Measurements from ENCODE around the gene GNPAT.
A peak's percentile ranks its signal among the peaks of the same experiment; 100 is the strongest.

The GNPAT gene

GRCh38 chr1:231213831-231214573 is 27.0 kb upstream of the GNPAT start:
- DNase-seq (ENCODE audit: low spot score) = no peak
- ChIA-PET POLR2A (ENCODE audit: low non-redundant PET) (no interaction called here), CTCF (interaction anchor here (0.6 to 0.7 kb wide), 2 partner anchors 123 to 189 kb away, joined by 3 read pairs; partner anchors contain the start of gene EXOC8)
- TF ChIP-seq, protein P1, sequence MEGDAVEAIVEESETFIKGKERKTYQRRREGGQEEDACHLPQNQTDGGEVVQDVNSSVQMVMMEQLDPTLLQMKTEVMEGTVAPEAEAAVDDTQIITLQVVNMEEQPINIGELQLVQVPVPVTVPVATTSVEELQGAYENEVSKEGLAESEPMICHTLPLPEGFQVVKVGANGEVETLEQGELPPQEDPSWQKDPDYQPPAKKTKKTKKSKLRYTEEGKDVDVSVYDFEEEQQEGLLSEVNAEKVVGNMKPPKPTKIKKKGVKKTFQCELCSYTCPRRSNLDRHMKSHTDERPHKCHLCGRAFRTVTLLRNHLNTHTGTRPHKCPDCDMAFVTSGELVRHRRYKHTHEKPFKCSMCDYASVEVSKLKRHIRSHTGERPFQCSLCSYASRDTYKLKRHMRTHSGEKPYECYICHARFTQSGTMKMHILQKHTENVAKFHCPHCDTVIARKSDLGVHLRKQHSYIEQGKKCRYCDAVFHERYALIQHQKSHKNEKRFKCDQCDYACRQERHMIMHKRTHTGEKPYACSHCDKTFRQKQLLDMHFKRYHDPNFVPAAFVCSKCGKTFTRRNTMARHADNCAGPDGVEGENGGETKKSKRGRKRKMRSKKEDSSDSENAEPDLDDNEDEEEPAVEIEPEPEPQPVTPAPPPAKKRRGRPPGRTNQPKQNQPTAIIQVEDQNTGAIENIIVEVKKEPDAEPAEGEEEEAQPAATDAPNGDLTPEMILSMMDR (conservative IDR thresholded peaks at IDR 0.05; ENCODE audit: low read depth) = no peak
- H3K27ac ChIP-seq = no peak overlapping the region

GRCh38 chr1:231214918-231215680 is 25.9 kb upstream of the GNPAT start:
- H3K27ac ChIP-seq = no peak overlapping the region
- DNase-seq (ENCODE audit: low spot score) = no peak
- ChIA-PET POLR2A (ENCODE audit: low non-redundant PET) (no interaction called here), CTCF (interaction anchor here (0.6 to 0.7 kb wide), 2 partner anchors 122 to 190 kb away, joined by 3 read pairs; partner anchors contain the start of gene EXOC8)
- TF ChIP-seq, protein P1 (conservative IDR thresholded peaks at IDR 0.05; ENCODE audit: low read depth) = no peak

GRCh38 chr1:231215681-231216385 is 25.2 kb upstream of the GNPAT start:
- CTCF ChIA-PET = no interaction called here
- TF ChIP-seq, protein P1 (conservative IDR thresholded peaks at IDR 0.05; ENCODE audit: low read depth) = no peak
- POLR2A ChIA-PET (ENCODE audit: low non-redundant PET) = no interaction called here
- DNase-seq (ENCODE audit: low spot score) = no peak
- H3K27ac ChIP-seq = no peak overlapping the region

DNA sequence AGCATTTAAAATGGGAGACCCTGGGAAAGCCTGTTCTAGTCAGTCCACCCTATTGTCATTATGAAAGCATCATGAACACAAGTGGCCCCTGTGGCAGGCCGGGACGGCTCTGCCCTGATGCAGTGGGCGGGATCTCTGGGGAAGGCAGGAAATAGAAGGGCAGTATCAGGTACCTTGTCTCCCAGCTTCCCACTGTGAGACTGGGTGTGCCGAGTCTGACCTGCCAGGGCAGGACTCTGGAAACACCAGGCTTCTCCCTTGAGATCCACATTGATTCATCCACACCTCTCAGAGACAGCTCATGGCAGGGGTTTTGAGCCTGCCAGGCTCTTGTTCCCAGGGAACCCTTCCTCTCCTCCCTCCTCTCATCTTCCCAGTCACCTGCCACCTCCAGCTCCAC is 24.5 kb upstream of the GNPAT start:
- TF ChIP-seq, protein P1 (conservative IDR thresholded peaks at IDR 0.05; ENCODE audit: low read depth) = no peak
- peak; percentile 57 for DNase-seq (ENCODE audit: low spot score)
- POLR2A ChIA-PET (ENCODE audit: low non-redundant PET) = no interaction called here
- peak overlapping the region; percentile 18; the same call in 1 of the 2 replicates for H3K27ac ChIP-seq
- CTCF ChIA-PET = interaction anchor here (0.8 kb wide), 1 partner anchor 300 kb away, joined by 8 read pairs; no protein-coding TSS in a partner anchor

DNA sequence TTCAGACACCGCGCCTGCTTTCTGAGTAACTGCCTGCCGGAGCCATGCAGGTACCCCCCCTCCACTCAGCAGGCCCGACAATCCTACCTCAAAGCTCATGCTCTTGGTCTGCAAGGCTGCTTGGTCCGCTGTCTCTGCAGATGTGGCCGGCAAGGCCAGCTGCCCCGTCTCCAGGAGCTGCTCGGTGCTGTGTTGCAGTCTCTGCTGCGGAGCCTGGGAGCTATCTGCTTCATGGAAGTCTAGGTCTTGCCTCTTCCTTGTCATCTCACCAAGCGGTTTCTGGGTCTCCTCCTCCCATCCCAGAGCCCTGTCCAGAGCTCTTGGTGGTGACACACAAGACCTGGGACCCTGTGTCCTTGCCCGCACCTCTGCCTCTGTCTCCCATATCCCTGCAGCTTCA is 24.0 kb upstream of the GNPAT start:
- DNase-seq (ENCODE audit: low spot score) = no peak
- H3K27ac ChIP-seq = peak overlapping the region; percentile 18; the same call in 1 of the 2 replicates
- ChIA-PET POLR2A (ENCODE audit: low non-redundant PET) (no interaction called here), CTCF (interaction anchor here (0.6 to 0.8 kb wide), 2 partner anchors 25 to 301 kb away, joined by 3 to 8 read pairs; no protein-coding TSS in a partner anchor)
- TF ChIP-seq, protein P1 (conservative IDR thresholded peaks at IDR 0.05; ENCODE audit: low read depth) = no peak

- TF ChIP-seq, protein P1 (conservative IDR thresholded peaks at IDR 0.05; ENCODE audit: low read depth) = no peak
- CTCF ChIA-PET = interaction anchor here (0.7 kb wide), 1 partner anchor 322 kb away, joined by 3 read pairs; no protein-coding TSS in a partner anchor
- no peak overlapping the region for H3K27ac ChIP-seq
- DNase-seq (ENCODE audit: low spot score) = no peak
- POLR2A ChIA-PET (ENCODE audit: low non-redundant PET) = no interaction called here
Measured at GRCh38 chr1:231218078-231218477, 22.9 kb upstream of the GNPAT start.

Data from RWPE1 (cell line).